ENCODE results near the gene SPRYD7.

Gene SPRYD7

DNA sequence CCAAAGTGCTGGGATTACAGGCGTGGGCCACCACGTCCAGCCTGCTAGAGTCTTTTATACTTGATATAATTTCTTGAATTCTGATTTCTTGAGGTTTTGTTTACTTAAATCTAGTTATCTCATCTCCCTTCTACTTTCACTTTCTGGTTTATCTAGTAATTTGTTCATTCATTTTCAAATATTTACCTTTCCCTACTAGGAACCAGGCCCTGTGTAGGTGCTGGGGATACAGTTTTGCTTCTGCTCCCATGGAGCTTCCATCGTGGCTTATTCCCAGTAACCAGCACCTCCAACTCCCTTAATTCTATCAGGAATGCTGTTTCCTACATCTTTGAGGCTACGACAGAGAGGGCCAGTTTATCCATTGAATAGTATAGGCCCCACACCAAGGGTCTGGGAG, 36.6 kb upstream of the SPRYD7 start:
- H3K4me3 ChIP-seq (ENCODE audit: low read depth, low read length), result no peak overlapping the region
- TF ChIP-seq, protein P1, sequence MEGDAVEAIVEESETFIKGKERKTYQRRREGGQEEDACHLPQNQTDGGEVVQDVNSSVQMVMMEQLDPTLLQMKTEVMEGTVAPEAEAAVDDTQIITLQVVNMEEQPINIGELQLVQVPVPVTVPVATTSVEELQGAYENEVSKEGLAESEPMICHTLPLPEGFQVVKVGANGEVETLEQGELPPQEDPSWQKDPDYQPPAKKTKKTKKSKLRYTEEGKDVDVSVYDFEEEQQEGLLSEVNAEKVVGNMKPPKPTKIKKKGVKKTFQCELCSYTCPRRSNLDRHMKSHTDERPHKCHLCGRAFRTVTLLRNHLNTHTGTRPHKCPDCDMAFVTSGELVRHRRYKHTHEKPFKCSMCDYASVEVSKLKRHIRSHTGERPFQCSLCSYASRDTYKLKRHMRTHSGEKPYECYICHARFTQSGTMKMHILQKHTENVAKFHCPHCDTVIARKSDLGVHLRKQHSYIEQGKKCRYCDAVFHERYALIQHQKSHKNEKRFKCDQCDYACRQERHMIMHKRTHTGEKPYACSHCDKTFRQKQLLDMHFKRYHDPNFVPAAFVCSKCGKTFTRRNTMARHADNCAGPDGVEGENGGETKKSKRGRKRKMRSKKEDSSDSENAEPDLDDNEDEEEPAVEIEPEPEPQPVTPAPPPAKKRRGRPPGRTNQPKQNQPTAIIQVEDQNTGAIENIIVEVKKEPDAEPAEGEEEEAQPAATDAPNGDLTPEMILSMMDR (IDR thresholded peaks at IDR 0.05; ENCODE audit: borderline replicate concordance, insufficient read depth, low read depth, low read length), result no peak

DNA sequence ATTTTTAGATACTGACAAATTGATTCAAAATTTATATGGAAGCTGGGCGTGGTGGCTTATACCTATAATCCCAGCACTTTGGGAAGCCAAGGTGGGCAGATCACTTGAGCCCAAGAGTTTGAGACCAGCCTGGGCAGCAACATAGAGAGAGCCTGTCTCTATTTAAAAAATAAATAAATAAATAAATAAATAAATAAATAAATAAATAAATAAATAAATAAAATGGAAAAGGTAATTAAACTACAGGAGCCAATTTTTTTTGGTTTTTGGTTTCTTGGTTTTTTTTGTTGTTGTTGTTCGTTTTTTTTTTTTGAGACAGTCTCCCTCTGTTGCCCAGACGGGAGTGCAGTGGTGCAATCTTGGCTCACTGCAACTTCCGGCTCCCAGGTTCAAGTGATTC, 31.3 kb upstream of the SPRYD7 start:
- TF ChIP-seq, protein P1 (IDR thresholded peaks at IDR 0.05; ENCODE audit: borderline replicate concordance, insufficient read depth, low read depth, low read length), result no peak
- H3K4me3 ChIP-seq (ENCODE audit: low read depth, low read length), result no peak overlapping the region

DNA sequence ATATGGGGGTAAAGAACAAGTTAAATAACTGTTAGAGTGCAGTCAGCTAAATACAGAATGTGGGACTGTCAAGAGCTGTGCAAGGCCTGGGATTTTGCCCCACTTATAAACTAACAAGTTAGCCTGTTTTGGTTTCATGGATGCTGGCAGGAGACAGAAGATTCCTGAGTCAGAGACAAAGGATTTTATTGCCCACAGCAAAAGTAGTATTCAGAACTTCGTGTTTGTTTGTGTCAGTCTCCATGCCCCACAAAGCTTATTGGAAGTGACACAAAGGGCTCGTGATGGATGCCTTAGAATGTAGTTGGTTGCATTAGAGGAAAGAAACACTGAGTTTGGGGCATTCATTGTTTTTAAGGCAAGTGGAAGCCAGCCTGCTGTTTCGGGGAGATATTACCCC, 22.2 kb upstream of the SPRYD7 start:
- H3K4me3 ChIP-seq (ENCODE audit: low read depth, low read length), result no peak overlapping the region
- TF ChIP-seq, protein P1 (IDR thresholded peaks at IDR 0.05; ENCODE audit: borderline replicate concordance, insufficient read depth, low read depth, low read length), result no peak

DNA sequence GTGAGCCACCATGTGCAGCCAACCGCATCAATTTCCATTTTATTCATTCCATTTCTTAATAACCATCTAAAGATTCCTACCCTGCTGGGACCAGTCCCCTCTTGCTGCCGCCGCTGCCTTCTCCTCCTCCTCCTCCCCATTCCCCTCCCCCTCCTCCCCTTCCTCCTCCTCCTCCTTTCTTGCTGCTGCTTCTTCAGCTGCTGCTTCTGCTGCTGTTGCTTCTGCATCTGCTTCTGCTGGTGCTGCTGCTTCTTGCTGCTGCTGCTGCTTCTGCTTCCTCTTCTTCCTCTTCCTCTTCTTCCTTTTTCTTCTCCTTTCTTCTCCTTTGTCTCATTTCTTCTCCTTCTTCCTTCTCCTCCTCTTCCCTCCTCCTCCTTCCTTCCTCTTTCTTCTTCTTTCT, 20.0 kb upstream of the SPRYD7 start:
- TF ChIP-seq, protein P1 (IDR thresholded peaks at IDR 0.05; ENCODE audit: borderline replicate concordance, insufficient read depth, low read depth, low read length), result no peak
- no peak overlapping the region for H3K4me3 ChIP-seq (ENCODE audit: low read depth, low read length)

DNA sequence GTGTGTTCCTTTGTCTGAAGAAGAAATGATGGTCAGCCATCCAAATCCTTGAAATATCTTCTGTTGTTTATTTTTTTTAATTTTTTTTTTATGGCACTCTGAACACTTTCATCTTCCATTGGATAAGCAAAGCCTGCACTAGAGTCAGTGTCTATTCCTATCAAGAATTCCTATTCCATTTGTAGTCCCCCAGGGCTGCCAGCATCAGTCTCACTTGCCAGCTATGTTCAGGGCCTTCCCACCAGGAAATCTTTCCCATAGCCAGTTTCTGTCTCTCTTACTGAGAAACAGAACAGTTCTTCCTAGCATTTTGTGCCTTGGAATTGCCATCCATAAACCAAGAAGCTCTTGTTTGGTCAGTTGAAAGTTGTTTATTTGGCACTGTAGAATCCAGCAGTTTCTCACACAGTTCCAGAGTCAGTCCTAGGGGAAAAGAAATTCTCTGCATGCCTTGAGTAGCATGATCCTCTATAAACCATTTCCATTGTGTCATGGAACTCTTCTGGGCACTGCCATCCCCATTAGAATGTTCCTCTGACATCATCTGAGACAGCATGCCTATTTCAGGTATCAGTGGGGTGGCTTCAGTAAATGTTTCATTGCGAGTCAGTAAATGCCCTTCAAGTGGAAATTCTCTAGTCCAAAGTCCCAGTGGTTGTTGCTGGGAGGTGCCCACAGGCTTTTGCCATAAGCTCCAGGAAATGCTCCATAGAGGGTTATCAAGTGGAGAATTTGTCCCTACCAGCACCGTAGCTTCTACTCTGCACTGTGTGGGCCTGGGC, 18.7 kb upstream of the SPRYD7 start:
- no peak overlapping the region for H3K4me3 ChIP-seq (ENCODE audit: low read depth, low read length)
- TF ChIP-seq, protein P1 (IDR thresholded peaks at IDR 0.05; ENCODE audit: borderline replicate concordance, insufficient read depth, low read depth, low read length), result no peak

DNA sequence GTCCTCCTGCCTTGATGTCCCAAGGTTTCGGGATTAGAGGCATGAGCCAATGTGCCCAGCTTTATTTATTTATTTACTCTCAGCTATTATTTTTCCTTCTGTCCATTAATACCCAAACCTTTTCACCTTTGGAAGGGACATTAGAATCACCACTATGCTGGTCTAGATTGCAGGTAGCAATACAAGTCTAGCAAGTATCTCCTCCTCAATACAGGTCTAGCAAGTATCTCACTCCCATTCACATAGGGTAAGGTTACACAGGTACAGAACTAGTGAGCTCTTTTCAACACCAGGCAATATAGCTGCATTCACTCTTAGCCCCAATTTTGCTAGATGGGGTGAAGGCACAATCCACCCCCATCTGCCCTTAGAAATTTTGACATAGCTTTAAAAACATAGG, 17.4 kb upstream of the SPRYD7 start:
- TF ChIP-seq, protein P1 (IDR thresholded peaks at IDR 0.05; ENCODE audit: borderline replicate concordance, insufficient read depth, low read depth, low read length), result no peak

More for the DNA sequence above, 17.4 kb upstream of the SPRYD7 start:
- no peak overlapping the region for H3K4me3 ChIP-seq (ENCODE audit: low read depth, low read length)
